Posterior vena cava (tissue), 2 donors: ENCODE data around the gene NKX6-2. TPM values are rescaled to one million over a fixed set of nuclear protein-coding genes. Genes with fewer than 3 reads are reported as not detected.

Experiments
- total RNA-seq, 2 donors: library from RNA; stranded (reverse); fragmentation: NEBNext Ultra II Directional; extraction: Animal tissue kit (Norgen Biotek cat#: 25700); gene quantifications; one replicate each; pipeline ENCODE4 v1.2.1, GENCODE V29; 2021
- donor health status: DM: yes; HTN: yes; CAD: no.
- donor health status: DM: yes; HTN: yes; CAD: no.

The NKX6-2 gene
- total RNA-seq, 2 donors from 2014 or later, result not detected

Other genes starting within 250 kb of the NKX6-2 start
- 100 to 1,000 TPM in 1 of 2 donors, 10 to 100 TPM in 1; 65.2 to 102 TPM for gene INPP5A, start 248.4 kb downstream of the NKX6-2 start, total RNA-seq
- under 1 TPM; 0.14 to 0.81 TPM for gene CFAP46, start 156.4 kb upstream of the NKX6-2 start, total RNA-seq